OCI-LY7 (cell line): ENCODE measurements around the gene PDZRN3. TPM values are rescaled to one million over a fixed set of nuclear protein-coding genes. Genes with fewer than 3 reads are reported as not detected.

Experiments
- BruUV-seq: library from RNA; stranded (reverse); fragments of 400-500 nt; replicated peaks from 2 replicates; lab custom pipeline; 2021; lab: Mats Ljungman, UMichigan
- CTCF ChIA-PET: fragments of 300-600 bp; sonication (Branson Sonifier 250); formaldehyde crosslinking; loops from one replicate; lab custom pipeline; 2022; ENCODE audit warnings: antibody characterized with exemption; ENCODE audit not compliant: unreplicated experiment; lab: Charles Lee
- POLR2A ChIA-PET: fragments of 300-600 bp; sonication (Branson Sonifier 250); formaldehyde crosslinking; loops from one replicate; lab custom pipeline; 2022; ENCODE audit warnings: antibody characterized with exemption; lab: Charles Lee
- DNase-seq: peaks from one replicate; pipeline ENCODE4 v3.0.0-alpha.2; 2015; ENCODE audit warnings: low spot score
- H2AFZ ChIP-seq: fragments of 200-600 bp; sonication (generic), shearing (Covaris generic); 2 replicates; pipeline ENCODE4 v1.6.1; 2014; ENCODE audit warnings: mild to moderate bottlenecking, antibody characterized with exemption, low read length, moderate library complexity
- H3K27ac ChIP-seq: fragments of 200-600 bp; sonication (generic); 2 replicates; pipeline ENCODE4 v1.5.1; 2014; ENCODE audit warnings: mixed run types, low read depth, mild to moderate bottlenecking, moderate library complexity, low read length, inconsistent platforms; ENCODE audit not compliant: poor library complexity, severe bottlenecking
- H3K36me3 ChIP-seq: fragments of 200-600 bp; sonication (generic); 2 replicates; pipeline ENCODE4 v1.6.1; 2014; ENCODE audit warnings: mild to moderate bottlenecking, antibody characterized with exemption, low read length, moderate library complexity, mixed read lengths; ENCODE audit not compliant: insufficient read depth
- H3K4me1 ChIP-seq: fragments of 200-600 bp; sonication (generic); 2 replicates; pipeline ENCODE4 v1.5.1; 2014; ENCODE audit warnings: mild to moderate bottlenecking, low read length; ENCODE audit not compliant: insufficient read depth, poor library complexity, severe bottlenecking
- H3K4me2 ChIP-seq: fragments of 200-600 bp; sonication (generic); 2 replicates; pipeline ENCODE4 v1.6.1; 2014; ENCODE audit warnings: mild to moderate bottlenecking, low read length
- H3K4me3 ChIP-seq: fragments of 200-600 bp; sonication (generic); 2 replicates; pipeline ENCODE4 v1.5.1; 2014; ENCODE audit warnings: mild to moderate bottlenecking, low read depth, low read length; ENCODE audit not compliant: poor library complexity, severe bottlenecking
- H3K79me2 ChIP-seq: fragments of 200-600 bp; sonication (generic); 2 replicates; pipeline ENCODE4 v1.6.1; 2016; ENCODE audit warnings: low read depth, mild to moderate bottlenecking, low read length, moderate library complexity, mixed read lengths; ENCODE audit not compliant: insufficient read depth
- H3K9me2 ChIP-seq: fragments of 200-600 bp; sonication (generic); 2 replicates; pipeline ENCODE4 v1.6.1; 2016; ENCODE audit warnings: mild to moderate bottlenecking, low read length, mixed read lengths; ENCODE audit not compliant: insufficient read depth
- H3K9me3 ChIP-seq: fragments of 200-600 bp; sonication (generic); 2 replicates; pipeline ENCODE4 v1.6.1; 2014; ENCODE audit warnings: mild to moderate bottlenecking, mixed run types, low read length, mixed read lengths
- H4K20me1 ChIP-seq: fragments of 200-600 bp; sonication (generic); 2 replicates; pipeline ENCODE4 v1.6.1; 2014; ENCODE audit warnings: mild to moderate bottlenecking, antibody characterized with exemption, low read length, moderate library complexity, mixed read lengths; ENCODE audit not compliant: insufficient read depth
- CTCF ChIP-seq: fragments of 200-600 bp; sonication (generic); conservative IDR thresholded peaks from 2 replicates; pipeline ENCODE4 v1.5.1; 2014; ENCODE audit warnings: mild to moderate bottlenecking, antibody characterized with exemption, low read length, moderate library complexity, mixed read lengths
- EZH2phosphoT487 ChIP-seq: fragments of 200-600 bp; sonication (generic); IDR thresholded peaks from 2 replicates; pipeline ENCODE4 v1.6.1; 2018; ENCODE audit warnings: low read depth, borderline replicate concordance, mild to moderate bottlenecking, mixed run types, antibody characterized with exemption, low read length, moderate library complexity, mixed read lengths
- intact Hi-C: fragments of 100-400 bp; cut with micrococcal nuclease; formaldehyde crosslinking; loops from one replicate; pipeline ENCODE4 v1.10.0; 2022; ENCODE audit not compliant: unreplicated experiment
- total RNA-seq, 2 experiments: library from RNA; depleted of rRNA in 1 of 2; stranded (reverse); fragments of >200 nt in 1 of 2; shearing (Covaris generic) in 1 of 2; gene quantifications; 2 replicates each; pipeline ENCODE4 v1.2.3, GENCODE V29; 2014 to 2022

The PDZRN3 gene
- total RNA-seq, 2 experiments from 2014 or later: 0.95 TPM; not detected in 1

GRCh38 chr3:73621388-73621787 is 3.4 kb downstream of the PDZRN3 start:
- intact Hi-C loops: no loop called here
- H3K36me3 ChIP-seq: no peaks in the 10 kb centered on the region
- no TSS peak for BruUV-seq
- no peaks in the 10 kb centered on the region for H3K79me2 ChIP-seq
- CTCF ChIA-PET: no interaction called here
- no peak overlapping the region for H3K4me2 ChIP-seq
- no peak overlapping the region for H2AFZ ChIP-seq
- H3K9me2 ChIP-seq: no peaks in the 10 kb centered on the region
- H3K27ac ChIP-seq: no peak overlapping the region
- POLR2A ChIA-PET: interaction anchor here (0.6 to 1.0 kb wide), 2 partner anchors 8 to 70 kb away, joined by 3 to 4 read pairs; no protein-coding TSS in a partner anchor
- no peak for DNase-seq
- H4K20me1 ChIP-seq: no peaks in the 10 kb centered on the region
- no peak overlapping the region for H3K4me3 ChIP-seq
- H3K4me1 ChIP-seq: no peaks in the 10 kb centered on the region
- TF ChIP-seq CTCF: no peak
- no peaks in the 10 kb centered on the region for H3K9me3 ChIP-seq

- no peaks in the 10 kb centered on the region for H3K79me2 ChIP-seq
- CTCF ChIA-PET: no interaction called here
- TF ChIP-seq EZH2phosphoT487: no peak
- TF ChIP-seq CTCF: no peak
- intact Hi-C loops: no loop called here
- no peaks in the 10 kb centered on the region for H3K9me3 ChIP-seq
- H3K4me3 ChIP-seq: no peak overlapping the region
- BruUV-seq: no TSS peak
- no peaks in the 10 kb centered on the region for H3K4me1 ChIP-seq
- no peak for DNase-seq
- POLR2A ChIA-PET: no interaction called here
- no peak overlapping the region for H3K4me2 ChIP-seq
- no peaks in the 10 kb centered on the region for H3K9me2 ChIP-seq
- H3K36me3 ChIP-seq: no peaks in the 10 kb centered on the region
- no peak overlapping the region for H2AFZ ChIP-seq
- H3K27ac ChIP-seq: no peak overlapping the region
- no peaks in the 10 kb centered on the region for H4K20me1 ChIP-seq
Observed at GRCh38 chr3:73618461-73618860, 6.3 kb downstream of the PDZRN3 start.

GRCh38 chr3:73616056-73616455 is 8.7 kb downstream of the PDZRN3 start:
- ChIA-PET POLR2A (interaction anchor here (1.5 kb wide), 1 partner anchor 13 kb away, joined by 5 read pairs; no protein-coding TSS in a partner anchor), CTCF (no interaction called here)
- no TSS peak for BruUV-seq
- Histone ChIP-seq H3K27ac (no peak overlapping the region), H3K4me3 (no peak overlapping the region), H3K4me1 (no peaks in the 10 kb centered on the region), H3K4me2 (no peak overlapping the region), H4K20me1 (no peaks in the 10 kb centered on the region), H2AFZ (no peak overlapping the region), H3K36me3 (no peaks in the 10 kb centered on the region), H3K9me2 (no peaks in the 10 kb centered on the region), H3K9me3 (no peaks in the 10 kb centered on the region), H3K79me2 (no peaks in the 10 kb centered on the region)
- no peak for DNase-seq
- intact Hi-C loops: no loop called here
- TF ChIP-seq EZH2phosphoT487 (no peak), CTCF (no peak)
